GM12878 (cell line): Measurements from ENCODE around the gene PCNX1. TPM values are rescaled to one million over a fixed set of nuclear protein-coding genes. Genes with fewer than 3 reads are reported as not detected.
A peak's percentile ranks its signal among the peaks of the same experiment; 100 is the strongest.

Experiments
- ASH2L ChIP-seq: fragments of 300-600, 200-600 bp; sonication (generic); IDR thresholded peaks from 2 replicates; pipeline ENCODE4 v1.6.1; 2017; ENCODE audit warnings: low read depth, mild to moderate bottlenecking, borderline replicate concordance
- CBX5 ChIP-seq: sonication (generic); IDR thresholded peaks from 2 replicates; pipeline ENCODE4 v1.6.1; 2016; ENCODE audit warnings: low read depth, moderate library complexity, mild to moderate bottlenecking, inconsistent platforms
- IKZF2 ChIP-seq, 2 experiments: fragments of 450-650 bp; IDR thresholded peaks; 2 replicates each; pipeline ENCODE4 v1.6.1; 2017; ENCODE audit warnings: mild to moderate bottlenecking in 2 of 2, moderate library complexity in 2 of 2
- NRF1 ChIP-seq: conservative IDR thresholded peaks from 2 replicates; pipeline ENCODE4 v1.6.1; 2011; ENCODE audit warnings: mild to moderate bottlenecking, low read depth, low read length, improper control_type of control experiment
- PAX5 ChIP-seq: IDR thresholded peaks from 2 replicates; pipeline ENCODE4 v1.6.1; 2011; ENCODE audit warnings: low read depth, low read length, borderline replicate concordance
- SRF ChIP-seq, 2 experiments: IDR thresholded peaks; 2 replicates each; pipeline ENCODE4 v1.6.1; 2011; ENCODE audit warnings: low read depth in 2 of 2, low read length in 2 of 2, mild to moderate bottlenecking in 1 of 2, moderate library complexity in 1 of 2
- polyA plus RNA-seq, 11 experiments: library from polyadenylated mRNA; depleted of rRNA in 4 of 11; unstranded in 6 of 11; stranded (reverse) in 5 of 11; fragments of >200 nt; fragmentation: Nextera tagmentation in 4 of 11; fragmentation: Illumina TruSeq in 1 of 11; extraction: Ambion mirVana in 4 of 11; extraction: Trizol in 1 of 11; gene quantifications; 1 replicate in 1 of 11; 2 replicates in 10 of 11; pipeline versions ENCODE4 v1.2.1 to v1.2.3, GENCODE V29; 2011 to 2016; ENCODE audit warnings: inconsistent platforms in 2 of 11, missing spikeins in 2 of 11, low read depth in 1 of 11
- total RNA-seq, 4 experiments: library from RNA; depleted of rRNA in 3 of 4; stranded (reverse); fragments of >200 nt in 3 of 4; fragmentation: Illumina TruSeq in 1 of 4; extraction: Trizol in 1 of 4; gene quantifications; 2 replicates each; pipeline versions ENCODE4 v1.2.1 to v1.2.3, GENCODE V29; 2013 to 2021
- TF ChIP-seq, protein P1 (sequence below): fragments of 450-650 bp; formaldehyde crosslinking; IDR thresholded peaks from 2 replicates; pipeline ENCODE4 v1.4.0; 2020; ENCODE audit warnings: mild to moderate bottlenecking, moderate library complexity
- TF ChIP-seq, protein P2 (sequence below): fragments of 450-650 bp; IDR thresholded peaks from 2 replicates; pipeline ENCODE4 v1.6.1; 2014; ENCODE audit warnings: mild to moderate bottlenecking
- TF ChIP-seq, protein P3 (sequence below): IDR thresholded peaks from 2 replicates; pipeline ENCODE4 v1.6.1; 2012; ENCODE audit warnings: mild to moderate bottlenecking, low read depth, low read length
- TF ChIP-seq, protein P4 (sequence below): IDR thresholded peaks from 2 replicates; pipeline ENCODE4 v1.6.1; 2011; ENCODE audit warnings: low read depth, mild to moderate bottlenecking, low read length, moderate library complexity, borderline replicate concordance; ENCODE audit errors: extremely low read depth
- TF ChIP-seq, protein P5 (sequence below): fragments of 450-650 bp; IDR thresholded peaks from 2 replicates; pipeline ENCODE4 v1.6.1; 2017; ENCODE audit warnings: mild to moderate bottlenecking, low read depth, inconsistent platforms; ENCODE audit not compliant: poor library complexity, severe bottlenecking
- TF ChIP-seq, protein P6 (sequence below): IDR thresholded peaks from 2 replicates; pipeline ENCODE4 v1.6.1; 2011; ENCODE audit warnings: mild to moderate bottlenecking, low read depth, low read length, moderate library complexity; ENCODE audit not compliant: insufficient replicate concordance
- TF ChIP-seq, protein P7 (sequence below): fragments of 450-650 bp; IDR thresholded peaks from 2 replicates; pipeline ENCODE4 v1.6.1; 2017; ENCODE audit warnings: antibody characterized with exemption, mild to moderate bottlenecking, moderate library complexity

PCNX1 gene
- total and polyA plus RNA-seq, 10 of the 15 experiments (the other 5 are each of a cell fraction or from before 2014, with no cell fraction given): 4.6 to 53.9 (median 20.5) TPM

DNA sequence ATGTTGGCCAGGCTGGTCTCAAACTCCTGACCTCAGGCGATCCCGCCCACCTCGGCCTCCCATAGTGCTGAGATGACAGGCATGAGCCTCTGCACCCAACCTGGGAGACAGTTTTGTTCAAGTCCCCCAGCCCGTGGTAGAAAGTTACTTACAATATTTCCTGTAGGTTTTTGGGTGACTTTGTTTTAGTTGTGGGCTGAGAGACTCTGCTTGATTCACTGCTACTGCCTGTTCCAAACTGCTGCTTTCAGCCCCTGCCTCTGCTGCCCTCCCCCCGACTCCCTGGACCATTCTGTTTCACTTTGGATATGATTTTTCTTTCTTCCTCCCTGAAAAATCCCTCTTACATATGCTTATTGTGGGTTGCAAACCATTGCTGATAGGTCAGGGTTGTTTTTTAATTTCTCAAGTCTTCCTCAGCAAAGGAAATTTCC, 13.4 kb upstream of the PCNX1 start (continued):
- TF ChIP-seq, protein P1, sequence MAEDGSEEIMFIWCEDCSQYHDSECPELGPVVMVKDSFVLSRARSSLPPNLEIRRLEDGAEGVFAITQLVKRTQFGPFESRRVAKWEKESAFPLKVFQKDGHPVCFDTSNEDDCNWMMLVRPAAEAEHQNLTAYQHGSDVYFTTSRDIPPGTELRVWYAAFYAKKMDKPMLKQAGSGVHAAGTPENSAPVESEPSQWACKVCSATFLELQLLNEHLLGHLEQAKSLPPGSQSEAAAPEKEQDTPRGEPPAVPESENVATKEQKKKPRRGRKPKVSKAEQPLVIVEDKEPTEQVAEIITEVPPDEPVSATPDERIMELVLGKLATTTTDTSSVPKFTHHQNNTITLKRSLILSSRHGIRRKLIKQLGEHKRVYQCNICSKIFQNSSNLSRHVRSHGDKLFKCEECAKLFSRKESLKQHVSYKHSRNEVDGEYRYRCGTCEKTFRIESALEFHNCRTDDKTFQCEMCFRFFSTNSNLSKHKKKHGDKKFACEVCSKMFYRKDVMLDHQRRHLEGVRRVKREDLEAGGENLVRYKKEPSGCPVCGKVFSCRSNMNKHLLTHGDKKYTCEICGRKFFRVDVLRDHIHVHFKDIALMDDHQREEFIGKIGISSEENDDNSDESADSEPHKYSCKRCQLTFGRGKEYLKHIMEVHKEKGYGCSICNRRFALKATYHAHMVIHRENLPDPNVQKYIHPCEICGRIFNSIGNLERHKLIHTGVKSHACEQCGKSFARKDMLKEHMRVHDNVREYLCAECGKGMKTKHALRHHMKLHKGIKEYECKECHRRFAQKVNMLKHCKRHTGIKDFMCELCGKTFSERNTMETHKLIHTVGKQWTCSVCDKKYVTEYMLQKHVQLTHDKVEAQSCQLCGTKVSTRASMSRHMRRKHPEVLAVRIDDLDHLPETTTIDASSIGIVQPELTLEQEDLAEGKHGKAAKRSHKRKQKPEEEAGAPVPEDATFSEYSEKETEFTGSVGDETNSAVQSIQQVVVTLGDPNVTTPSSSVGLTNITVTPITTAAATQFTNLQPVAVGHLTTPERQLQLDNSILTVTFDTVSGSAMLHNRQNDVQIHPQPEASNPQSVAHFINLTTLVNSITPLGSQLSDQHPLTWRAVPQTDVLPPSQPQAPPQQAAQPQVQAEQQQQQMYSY (CRISPR knock-in tag): no peak
- TF ChIP-seq, protein P2, sequence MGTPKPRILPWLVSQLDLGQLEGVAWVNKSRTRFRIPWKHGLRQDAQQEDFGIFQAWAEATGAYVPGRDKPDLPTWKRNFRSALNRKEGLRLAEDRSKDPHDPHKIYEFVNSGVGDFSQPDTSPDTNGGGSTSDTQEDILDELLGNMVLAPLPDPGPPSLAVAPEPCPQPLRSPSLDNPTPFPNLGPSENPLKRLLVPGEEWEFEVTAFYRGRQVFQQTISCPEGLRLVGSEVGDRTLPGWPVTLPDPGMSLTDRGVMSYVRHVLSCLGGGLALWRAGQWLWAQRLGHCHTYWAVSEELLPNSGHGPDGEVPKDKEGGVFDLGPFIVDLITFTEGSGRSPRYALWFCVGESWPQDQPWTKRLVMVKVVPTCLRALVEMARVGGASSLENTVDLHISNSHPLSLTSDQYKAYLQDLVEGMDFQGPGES: no peak
- TF ChIP-seq, protein P3, sequence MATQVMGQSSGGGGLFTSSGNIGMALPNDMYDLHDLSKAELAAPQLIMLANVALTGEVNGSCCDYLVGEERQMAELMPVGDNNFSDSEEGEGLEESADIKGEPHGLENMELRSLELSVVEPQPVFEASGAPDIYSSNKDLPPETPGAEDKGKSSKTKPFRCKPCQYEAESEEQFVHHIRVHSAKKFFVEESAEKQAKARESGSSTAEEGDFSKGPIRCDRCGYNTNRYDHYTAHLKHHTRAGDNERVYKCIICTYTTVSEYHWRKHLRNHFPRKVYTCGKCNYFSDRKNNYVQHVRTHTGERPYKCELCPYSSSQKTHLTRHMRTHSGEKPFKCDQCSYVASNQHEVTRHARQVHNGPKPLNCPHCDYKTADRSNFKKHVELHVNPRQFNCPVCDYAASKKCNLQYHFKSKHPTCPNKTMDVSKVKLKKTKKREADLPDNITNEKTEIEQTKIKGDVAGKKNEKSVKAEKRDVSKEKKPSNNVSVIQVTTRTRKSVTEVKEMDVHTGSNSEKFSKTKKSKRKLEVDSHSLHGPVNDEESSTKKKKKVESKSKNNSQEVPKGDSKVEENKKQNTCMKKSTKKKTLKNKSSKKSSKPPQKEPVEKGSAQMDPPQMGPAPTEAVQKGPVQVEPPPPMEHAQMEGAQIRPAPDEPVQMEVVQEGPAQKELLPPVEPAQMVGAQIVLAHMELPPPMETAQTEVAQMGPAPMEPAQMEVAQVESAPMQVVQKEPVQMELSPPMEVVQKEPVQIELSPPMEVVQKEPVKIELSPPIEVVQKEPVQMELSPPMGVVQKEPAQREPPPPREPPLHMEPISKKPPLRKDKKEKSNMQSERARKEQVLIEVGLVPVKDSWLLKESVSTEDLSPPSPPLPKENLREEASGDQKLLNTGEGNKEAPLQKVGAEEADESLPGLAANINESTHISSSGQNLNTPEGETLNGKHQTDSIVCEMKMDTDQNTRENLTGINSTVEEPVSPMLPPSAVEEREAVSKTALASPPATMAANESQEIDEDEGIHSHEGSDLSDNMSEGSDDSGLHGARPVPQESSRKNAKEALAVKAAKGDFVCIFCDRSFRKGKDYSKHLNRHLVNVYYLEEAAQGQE: no peak
- TF ChIP-seq IKZF2 (IDR thresholded peaks at IDR 0.05): peak in 1 of 2 experiments; percentile 20; a peak in 2 of 4 replicates
- 0 out of 2 replicates have a peak, but pooled peaks have one; percentile 34 for TF ChIP-seq PAX5
- TF ChIP-seq, protein P4, sequence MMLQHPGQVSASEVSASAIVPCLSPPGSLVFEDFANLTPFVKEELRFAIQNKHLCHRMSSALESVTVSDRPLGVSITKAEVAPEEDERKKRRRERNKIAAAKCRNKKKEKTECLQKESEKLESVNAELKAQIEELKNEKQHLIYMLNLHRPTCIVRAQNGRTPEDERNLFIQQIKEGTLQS: no peak
- TF ChIP-seq, protein P5, sequence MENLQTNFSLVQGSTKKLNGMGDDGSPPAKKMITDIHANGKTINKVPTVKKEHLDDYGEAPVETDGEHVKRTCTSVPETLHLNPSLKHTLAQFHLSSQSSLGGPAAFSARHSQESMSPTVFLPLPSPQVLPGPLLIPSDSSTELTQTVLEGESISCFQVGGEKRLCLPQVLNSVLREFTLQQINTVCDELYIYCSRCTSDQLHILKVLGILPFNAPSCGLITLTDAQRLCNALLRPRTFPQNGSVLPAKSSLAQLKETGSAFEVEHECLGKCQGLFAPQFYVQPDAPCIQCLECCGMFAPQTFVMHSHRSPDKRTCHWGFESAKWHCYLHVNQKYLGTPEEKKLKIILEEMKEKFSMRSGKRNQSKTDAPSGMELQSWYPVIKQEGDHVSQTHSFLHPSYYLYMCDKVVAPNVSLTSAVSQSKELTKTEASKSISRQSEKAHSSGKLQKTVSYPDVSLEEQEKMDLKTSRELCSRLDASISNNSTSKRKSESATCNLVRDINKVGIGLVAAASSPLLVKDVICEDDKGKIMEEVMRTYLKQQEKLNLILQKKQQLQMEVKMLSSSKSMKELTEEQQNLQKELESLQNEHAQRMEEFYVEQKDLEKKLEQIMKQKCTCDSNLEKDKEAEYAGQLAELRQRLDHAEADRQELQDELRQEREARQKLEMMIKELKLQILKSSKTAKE: no peak
- TF ChIP-seq SRF (IDR thresholded peaks at IDR 0.05; ENCODE audit: low read depth in 2 of 2, low read length in 2 of 2): no peak
- no peak for TF ChIP-seq CBX5
- no peak for TF ChIP-seq NRF1
- TF ChIP-seq, protein P6, sequence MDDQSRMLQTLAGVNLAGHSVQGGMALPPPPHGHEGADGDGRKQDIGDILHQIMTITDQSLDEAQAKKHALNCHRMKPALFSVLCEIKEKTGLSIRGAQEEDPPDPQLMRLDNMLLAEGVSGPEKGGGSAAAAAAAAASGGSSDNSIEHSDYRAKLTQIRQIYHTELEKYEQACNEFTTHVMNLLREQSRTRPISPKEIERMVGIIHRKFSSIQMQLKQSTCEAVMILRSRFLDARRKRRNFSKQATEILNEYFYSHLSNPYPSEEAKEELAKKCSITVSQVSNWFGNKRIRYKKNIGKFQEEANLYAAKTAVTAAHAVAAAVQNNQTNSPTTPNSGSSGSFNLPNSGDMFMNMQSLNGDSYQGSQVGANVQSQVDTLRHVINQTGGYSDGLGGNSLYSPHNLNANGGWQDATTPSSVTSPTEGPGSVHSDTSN: no peak
- no peak for TF ChIP-seq ASH2L
- TF ChIP-seq, protein P7, sequence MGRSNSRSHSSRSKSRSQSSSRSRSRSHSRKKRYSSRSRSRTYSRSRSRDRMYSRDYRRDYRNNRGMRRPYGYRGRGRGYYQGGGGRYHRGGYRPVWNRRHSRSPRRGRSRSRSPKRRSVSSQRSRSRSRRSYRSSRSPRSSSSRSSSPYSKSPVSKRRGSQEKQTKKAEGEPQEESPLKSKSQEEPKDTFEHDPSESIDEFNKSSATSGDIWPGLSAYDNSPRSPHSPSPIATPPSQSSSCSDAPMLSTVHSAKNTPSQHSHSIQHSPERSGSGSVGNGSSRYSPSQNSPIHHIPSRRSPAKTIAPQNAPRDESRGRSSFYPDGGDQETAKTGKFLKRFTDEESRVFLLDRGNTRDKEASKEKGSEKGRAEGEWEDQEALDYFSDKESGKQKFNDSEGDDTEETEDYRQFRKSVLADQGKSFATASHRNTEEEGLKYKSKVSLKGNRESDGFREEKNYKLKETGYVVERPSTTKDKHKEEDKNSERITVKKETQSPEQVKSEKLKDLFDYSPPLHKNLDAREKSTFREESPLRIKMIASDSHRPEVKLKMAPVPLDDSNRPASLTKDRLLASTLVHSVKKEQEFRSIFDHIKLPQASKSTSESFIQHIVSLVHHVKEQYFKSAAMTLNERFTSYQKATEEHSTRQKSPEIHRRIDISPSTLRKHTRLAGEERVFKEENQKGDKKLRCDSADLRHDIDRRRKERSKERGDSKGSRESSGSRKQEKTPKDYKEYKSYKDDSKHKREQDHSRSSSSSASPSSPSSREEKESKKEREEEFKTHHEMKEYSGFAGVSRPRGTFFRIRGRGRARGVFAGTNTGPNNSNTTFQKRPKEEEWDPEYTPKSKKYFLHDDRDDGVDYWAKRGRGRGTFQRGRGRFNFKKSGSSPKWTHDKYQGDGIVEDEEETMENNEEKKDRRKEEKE: no peak
